ENCODE data around the gene CACNA1D.

DNA sequence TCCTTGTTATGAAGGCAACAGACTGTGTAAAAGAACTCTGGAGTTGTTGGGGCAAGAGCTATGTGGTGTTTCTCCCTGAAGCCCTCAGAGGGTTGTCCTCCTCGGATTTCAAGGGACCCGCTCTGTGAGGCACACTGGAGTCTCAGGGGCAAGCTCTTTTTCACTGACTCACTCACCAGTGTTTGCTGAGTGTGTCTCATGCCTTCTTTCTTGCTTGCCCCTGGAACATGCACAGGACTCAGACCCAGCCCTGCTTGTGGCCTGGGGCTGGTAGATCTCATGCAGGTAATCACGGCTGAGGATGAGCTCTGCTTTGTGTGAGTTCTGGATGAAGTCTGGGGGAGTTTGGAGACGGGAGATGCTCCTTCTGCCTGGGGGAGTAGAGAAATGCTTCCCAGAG, 93.7 kb downstream of the CACNA1D start:
- TF ChIP-seq POLR2AphosphoS5 (IDR thresholded peaks at IDR 0.05; ENCODE audit: low read depth, low read length) (no peak), POLR2A (IDR thresholded peaks at IDR 0.05; ENCODE audit: low read depth, low read length) (no peak)

All from GM12892 (cell line).